ENCODE results near the gene REXO5. TPM values are rescaled to one million over a fixed set of nuclear protein-coding genes. Genes with fewer than 3 reads are reported as not detected.

The REXO5 gene
- total and polyA plus RNA-seq, 8 donors: 0.88 to 4.9 (median 2.1) TPM

GRCh38 chr16:20897922-20898321, 91.6 kb downstream of the REXO5 start:
- 61 to 65% methylated on average over 3 of the region's 3 CpGs for WGBS, 2 donors
- no peak overlapping the region for H3K4me3 ChIP-seq
- DNase-seq (no peak), ATAC-seq (no peak), FAIRE-seq (no peak)
- no peak overlapping the region for H3K27ac ChIP-seq
- no peak for TF ChIP-seq CTCF (IDR thresholded peaks at IDR 0.05)
- H3K27me3 ChIP-seq: no peaks in the 10 kb centered on the region
- H3K36me3 ChIP-seq: no peaks in the 10 kb centered on the region
- H3K9me3 ChIP-seq: no peaks in the 10 kb centered on the region
- intact Hi-C loops (cut with DNase I): no loop called here
- peaks cover 6 to 36% (median 7%) of the 10 kb centered on the region in 3 donors for H3K4me1 ChIP-seq

GRCh38 chr16:20899071-20899470, 92.7 kb downstream of the REXO5 start:
- no peak for FAIRE-seq
- intact Hi-C loops (cut with DNase I): no loop called here
- Histone ChIP-seq H3K4me3 (peak overlapping the region in 2 of 4 donors; percentile 62 to 68), H3K36me3 (no peaks in the 10 kb centered on the region), H3K27me3 (no peaks in the 10 kb centered on the region), H3K27ac (peak overlapping the region in 3 of 4 donors; percentile 92 to 95 (median 93)), H3K4me1 (peaks cover 8 to 41% (median 9%) of the 10 kb centered on the region in 3 donors), H3K9me3 (no peaks in the 10 kb centered on the region)
- no peak for ATAC-seq
- TF ChIP-seq CTCF (IDR thresholded peaks at IDR 0.05): no peak
- WGBS, 2 donors: 6 to 10% methylated on average over 5 of the region's 5 CpGs
- no peak for DNase-seq

Other genes with a start within 250 kb of the REXO5 start
- under 1 TPM in 2 of 6 donors, not detected in 4; 0.51 to 0.56 TPM for gene ACSM2B, start 230.2 kb upstream of the REXO5 start, total RNA-seq
- under 1 TPM; 0.21 to 0.76 TPM for gene ACSM2B, start 230.2 kb upstream of the REXO5 start, polyA plus RNA-seq
- 1 to 10 TPM in 3 of 6 donors, under 1 TPM in 3; 0.54 to 1.6 (median 0.87) TPM for gene ACSM1, start 108.8 kb upstream of the REXO5 start, total RNA-seq
- 1 to 10 TPM in 1 of 2 donors, under 1 TPM in 1; 0.72 to 1.1 TPM for gene ACSM1, start 108.8 kb upstream of the REXO5 start, polyA plus RNA-seq
- gene THUMPD1, start 64.7 kb upstream of the REXO5 start, total RNA-seq: 10 to 100 TPM; 13.5 to 19.7 (median 15.9) TPM
- 10 to 100 TPM; 11.0 to 18.1 TPM for gene THUMPD1, start 64.7 kb upstream of the REXO5 start, polyA plus RNA-seq
- 100 to 1,000 TPM in 1 of 6 donors, 10 to 100 TPM in 5; 39.1 to 104 (median 44.1) TPM for gene ACSM3, start 42.5 kb upstream of the REXO5 start, total RNA-seq
- 10 to 100 TPM; 50.0 to 67.5 TPM for gene ACSM3, start 42.5 kb upstream of the REXO5 start, polyA plus RNA-seq
- gene ERI2, start 55 bp upstream of the REXO5 start, total RNA-seq: 10 to 100 TPM in 3 of 6 donors, 1 to 10 TPM in 3; 7.9 to 12.1 (median 10.0) TPM
- 1 to 10 TPM; 8.3 to 8.7 TPM for gene ERI2, start 55 bp upstream of the REXO5 start, polyA plus RNA-seq
- 1 to 10 TPM; 5.2 to 7.7 (median 7.0) TPM for gene DCUN1D3, start 93.8 kb downstream of the REXO5 start, total RNA-seq
- 1 to 10 TPM; 3.7 to 4.0 TPM for gene DCUN1D3, start 93.8 kb downstream of the REXO5 start, polyA plus RNA-seq
- gene LYRM1, start 94.2 kb downstream of the REXO5 start, total RNA-seq: 10 to 100 TPM in 5 of 6 donors, 1 to 10 TPM in 1; 9.9 to 17.5 (median 14.4) TPM
- 10 to 100 TPM; 21.5 to 30.9 TPM for gene LYRM1, start 94.2 kb downstream of the REXO5 start, polyA plus RNA-seq